Keratinocyte (primary cell): ENCODE data around the gene INCA1.

ENCODE experiments used
- CTCF ChIP-seq, 3 experiments: IDR thresholded peaks in 1 of 3; conservative IDR thresholded peaks in 1 of 3; optimal IDR thresholded peaks in 1 of 3; 2 replicates in 2 of 3; 3 replicates in 1 of 3; pipeline versions ENCODE3 to v1.5.1; 2011; ENCODE audit warnings: low read length in 3 of 3, mild to moderate bottlenecking in 3 of 3, moderate library complexity in 2 of 3, control low read depth in 1 of 3, inconsistent platforms in 1 of 3; ENCODE audit not compliant: insufficient read depth in 2 of 3; ENCODE audit errors: extremely low read depth in 1 of 3
- EZH2 ChIP-seq: IDR thresholded peaks from one replicate; pipeline ENCODE4 v1.6.1; 2012; ENCODE audit warnings: inconsistent platforms, mild to moderate bottlenecking, low read length, moderate library complexity

- TF ChIP-seq CTCF (optimal IDR thresholded peaks at IDR 0.05 in 1 of 3, IDR thresholded peaks at IDR 0.05 in 1 of 3, conservative IDR thresholded peaks at IDR 0.05 in 1 of 3; ENCODE audit: extremely low read depth in 1 of 3, insufficient read depth in 2 of 3, low read length in 3 of 3) (no peak), EZH2 (no peak)
Measured at GRCh38 chr17:4947411-4948165, 49.7 kb downstream of the INCA1 start.
